Umbilical cord (tissue), 2 donors: ENCODE data around the gene PASK. TPM values are rescaled to one million over a fixed set of nuclear protein-coding genes. Genes with fewer than 3 reads are reported as not detected.

Experiments used
- DNase-seq: peaks from one replicate; pipeline ENCODE4 v3.0.0-alpha.2; 2015; ENCODE audit warnings: low spot score
- total RNA-seq: library from RNA; depleted of rRNA; stranded (reverse); fragments of >200 nt; gene quantifications from one replicate; pipeline ENCODE4 v1.2.3, GENCODE V29; 2014; ENCODE audit warnings: low replicate concordance; ENCODE audit not compliant: insufficient read depth

The PASK gene
- total RNA-seq, 1 donor from 2014 or later = 3.1 TPM

GRCh38 chr2:241066893-241067341 lies 82.4 kb downstream of the PASK start:
- no peak for DNase-seq

DNA sequence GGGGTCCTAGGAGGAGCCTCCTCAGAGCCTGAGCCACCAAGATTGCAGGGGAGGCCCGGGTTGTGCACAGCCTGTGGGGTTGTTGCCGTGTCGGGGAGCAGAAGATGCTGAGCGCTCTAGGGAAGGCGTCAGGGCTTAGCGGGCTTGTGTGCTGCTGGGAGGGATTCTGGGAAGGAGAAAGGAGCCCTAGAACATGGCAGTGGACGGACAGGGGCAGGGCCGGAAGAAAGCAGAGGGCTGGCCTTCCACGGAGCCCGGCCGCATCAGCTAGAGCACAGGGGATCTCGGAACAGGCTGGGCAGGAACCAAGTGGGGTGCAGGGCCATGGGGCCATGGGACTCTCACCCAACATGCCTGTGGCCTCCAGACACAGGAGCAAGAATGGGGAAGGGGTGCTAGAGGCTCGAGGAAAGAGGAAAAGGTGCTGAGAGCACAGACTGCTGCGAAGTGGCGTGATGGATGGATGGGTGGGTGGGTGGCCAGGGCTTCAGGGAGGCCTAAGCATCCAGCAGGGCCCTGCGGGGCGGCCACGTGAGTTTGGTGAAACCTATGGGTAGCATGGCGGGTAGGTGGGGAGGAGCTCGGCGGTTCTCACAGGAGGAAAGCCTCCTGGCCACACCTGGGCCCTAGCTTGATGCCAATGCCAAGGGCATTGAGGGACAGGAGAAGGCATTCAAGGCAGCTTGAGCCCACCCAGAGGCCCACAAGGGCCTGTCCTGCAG lies 82.9 kb downstream of the PASK start:
- DNase-seq = no peak

DNA sequence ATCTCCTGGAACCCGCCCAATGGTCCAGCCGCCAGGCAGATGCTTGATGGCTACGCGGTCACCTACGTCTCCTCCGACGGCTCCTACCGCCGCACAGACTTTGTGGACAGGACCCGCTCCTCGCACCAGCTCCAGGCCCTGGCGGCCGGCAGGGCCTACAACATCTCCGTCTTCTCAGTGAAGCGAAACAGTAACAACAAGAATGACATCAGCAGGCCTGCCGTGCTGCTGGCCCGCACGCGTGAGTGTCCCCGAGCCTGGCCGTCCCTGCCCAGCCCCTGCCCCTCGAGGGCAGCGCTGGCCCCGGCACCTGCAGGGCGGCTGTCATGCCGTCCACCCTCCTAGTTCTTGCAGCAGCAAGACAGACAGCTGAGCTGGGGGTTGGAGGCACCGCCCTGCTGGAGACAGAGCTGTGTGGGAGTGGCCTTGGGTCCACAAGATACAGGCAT lies 83.9 kb downstream of the PASK start:
- no peak for DNase-seq

DNA sequence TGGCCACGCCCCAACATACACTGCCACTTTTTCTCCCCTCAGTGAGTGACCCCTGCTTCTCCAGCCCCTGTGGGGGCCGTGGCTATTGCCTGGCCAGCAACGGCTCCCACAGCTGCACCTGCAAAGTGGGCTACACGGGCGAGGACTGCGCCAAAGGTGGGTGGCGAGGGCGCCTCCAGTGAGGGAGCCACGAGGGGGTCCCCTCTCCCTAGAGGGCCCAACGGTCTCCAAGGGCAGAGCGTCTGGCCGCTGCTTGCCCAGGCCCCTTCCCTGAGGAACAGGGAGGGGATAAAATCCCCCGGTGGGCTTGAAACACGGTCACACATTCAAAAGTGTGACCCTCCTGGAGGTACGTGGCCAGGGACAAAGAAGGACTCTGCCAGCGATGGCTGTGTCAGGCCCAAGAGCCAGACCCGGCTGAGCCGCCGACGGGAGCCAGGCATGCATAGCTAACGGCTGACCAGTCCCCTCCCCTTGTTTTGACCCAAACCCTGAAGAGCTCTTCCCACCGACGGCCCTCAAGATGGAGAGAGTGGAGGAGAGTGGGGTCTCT lies 84.4 kb downstream of the PASK start:
- DNase-seq = no peak

DNA sequence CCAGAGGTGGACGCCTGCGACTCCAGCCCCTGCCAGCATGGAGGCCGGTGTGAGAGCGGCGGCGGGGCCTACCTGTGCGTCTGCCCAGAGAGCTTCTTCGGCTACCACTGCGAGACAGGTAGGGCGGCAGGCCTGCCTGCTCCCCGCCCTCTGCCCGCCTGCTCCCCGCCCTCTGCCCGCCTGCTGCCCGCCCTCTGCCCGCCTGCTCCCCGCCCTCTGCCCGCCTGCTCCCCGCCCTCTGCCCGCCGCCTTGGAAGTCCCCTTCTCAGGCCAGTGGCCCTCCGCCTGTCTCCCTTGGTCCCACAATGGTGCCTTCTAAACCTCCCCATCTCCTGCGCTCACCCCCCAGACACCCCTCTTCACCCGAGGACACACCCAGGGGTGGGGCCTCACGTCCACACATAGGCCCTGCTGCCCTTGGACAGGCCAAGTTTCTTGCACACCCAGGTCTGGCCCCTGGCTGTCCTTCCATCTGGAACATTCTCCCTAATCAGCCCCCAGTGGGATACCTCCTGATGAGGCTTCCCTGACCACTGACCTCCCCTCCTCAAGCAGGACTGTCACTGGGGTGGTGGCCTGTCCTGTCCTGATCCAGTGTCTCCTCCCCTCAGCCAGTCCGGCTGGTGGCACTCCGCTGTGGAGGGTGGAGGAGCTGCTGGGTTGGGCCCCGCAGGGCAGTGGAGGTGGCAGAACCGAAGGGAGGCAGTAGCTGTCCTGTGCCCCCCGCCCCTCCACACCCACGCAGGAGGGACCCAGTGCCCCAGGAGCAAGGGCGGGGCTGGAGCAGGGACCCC lies 85.1 kb downstream of the PASK start:
- no peak for DNase-seq

- DNase-seq = no peak
Observed at GRCh38 chr2:241063587-241063986, 85.7 kb downstream of the PASK start.

DNA sequence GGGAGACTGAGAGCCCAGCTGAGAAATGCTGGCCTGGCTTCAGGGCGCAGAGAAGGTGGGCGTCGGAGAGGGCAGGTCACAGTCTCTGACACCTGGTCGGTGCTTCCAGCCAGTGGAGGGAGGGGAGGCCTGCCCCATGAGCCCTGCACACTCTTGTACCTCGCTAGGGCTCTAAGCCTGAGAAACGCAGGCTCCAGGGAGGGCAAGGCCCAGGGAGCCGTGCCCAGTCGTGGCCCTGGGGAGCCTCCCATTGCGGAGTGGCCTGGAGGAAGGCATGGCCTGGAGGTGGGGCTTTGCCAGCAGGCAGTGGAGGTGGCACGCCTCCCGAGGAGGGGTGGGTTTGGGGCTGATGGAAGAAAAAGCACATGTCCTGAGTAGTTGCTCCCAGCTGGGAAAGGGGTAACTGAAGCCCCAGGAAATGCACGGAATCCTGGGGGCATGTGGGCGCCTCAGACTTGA lies 86.2 kb downstream of the PASK start:
- DNase-seq = no peak

DNA sequence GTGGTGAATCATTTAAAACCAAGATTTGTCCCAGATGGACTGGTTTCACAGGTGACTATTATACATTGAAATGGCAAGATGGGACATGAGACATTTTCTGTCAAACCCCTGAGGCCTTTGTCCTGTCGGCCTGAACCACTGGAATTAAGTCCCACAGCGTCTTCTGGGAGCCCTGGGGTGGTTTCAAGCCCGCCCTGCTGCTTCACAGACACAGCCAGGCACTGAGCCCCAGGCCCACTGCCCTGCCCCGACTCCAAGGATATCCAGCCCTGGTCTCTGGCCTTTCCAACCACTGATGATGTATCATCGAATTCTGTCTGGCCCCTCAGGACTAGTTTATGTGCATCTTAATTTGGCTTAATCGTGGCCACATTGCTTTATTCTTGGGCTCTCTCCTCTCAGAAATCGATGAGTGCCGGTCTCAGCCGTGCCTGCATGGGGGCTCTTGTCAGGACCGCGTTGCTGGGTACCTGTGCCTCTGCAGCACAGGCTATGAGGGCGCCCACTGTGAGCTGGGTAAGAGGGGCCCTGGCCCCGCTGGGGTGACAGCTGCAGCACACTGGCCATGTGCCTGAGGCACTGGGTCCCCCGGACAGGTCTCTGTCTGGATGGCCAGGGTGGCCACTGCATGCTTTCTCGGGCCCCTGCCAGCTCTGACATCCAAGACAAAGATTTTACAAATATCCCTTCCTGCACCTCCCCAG lies 86.7 kb downstream of the PASK start:
- DNase-seq = no peak

- peak; percentile 52 for DNase-seq
Observed at GRCh38 chr2:241061275-241061674, 88.0 kb downstream of the PASK start.

Other genes with a start within 250 kb of the PASK start
- gene CROCC2, start 243.1 kb downstream of the PASK start, total RNA-seq = 3.1 TPM
- gene SNED1, start 150.9 kb downstream of the PASK start, total RNA-seq = 3.6 TPM
- 57.1 TPM for gene MTERF4, start 47.2 kb downstream of the PASK start, total RNA-seq
- gene PPP1R7, start 995 bp upstream of the PASK start, total RNA-seq = 33.5 TPM
- 6.5 TPM for gene ANO7, start 39.2 kb upstream of the PASK start, total RNA-seq
- 1,280 TPM for gene HDLBP, start 166.2 kb upstream of the PASK start, total RNA-seq
- gene SEPTIN2, start 166.5 kb upstream of the PASK start, total RNA-seq = 370 TPM
- gene FARP2, start 206.8 kb upstream of the PASK start, total RNA-seq = 79.2 TPM